ENCODE data around the gene WFDC2. TPM values are rescaled to one million over a fixed set of nuclear protein-coding genes. Genes with fewer than 3 reads are reported as not detected.

WFDC2 gene
- total and polyA plus RNA-seq, 2 donors = 430 TPM; not detected in 1

DNA sequence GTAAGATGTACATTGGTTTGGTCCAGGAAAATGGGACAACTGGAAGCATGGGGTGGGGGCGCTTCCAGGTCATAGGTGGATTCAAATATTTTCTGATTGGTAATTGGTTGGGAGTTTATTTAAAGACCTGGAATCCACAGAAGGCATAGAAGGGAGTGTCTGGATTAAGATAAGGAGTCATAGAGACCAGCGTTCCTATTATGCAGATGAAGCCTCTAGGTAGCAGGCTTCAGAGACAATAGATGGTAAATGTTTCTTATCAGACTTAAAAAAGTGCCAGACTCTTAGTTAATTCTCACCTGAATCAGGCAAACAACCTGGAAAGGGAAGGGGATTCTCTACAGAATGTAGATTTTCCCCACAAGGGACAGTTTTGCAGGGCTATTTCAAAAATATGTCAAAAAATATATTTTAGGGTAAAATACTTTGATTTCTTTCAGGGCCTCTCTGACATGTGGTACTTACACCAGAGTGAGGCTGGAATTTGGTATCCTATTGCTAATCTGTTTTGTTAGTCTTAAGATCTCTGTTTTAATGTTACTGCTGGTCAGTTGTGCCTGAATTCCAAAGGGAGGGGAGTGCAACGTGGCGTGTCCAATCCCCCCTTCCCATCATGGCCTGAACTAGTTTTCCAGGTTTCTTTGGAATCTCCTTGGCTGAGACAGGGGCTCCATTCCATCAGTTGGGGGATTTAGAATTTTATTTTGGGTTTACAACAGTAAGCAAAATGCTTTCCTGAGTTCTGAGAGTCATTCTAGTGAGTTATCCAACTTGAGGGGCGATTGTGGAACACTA is 28.5 kb upstream of the WFDC2 start:
- no peak overlapping the region for H3K4me3 ChIP-seq (ENCODE audit: low read depth, low read length)
- H3K36me3 ChIP-seq (ENCODE audit: insufficient read depth) = no peaks in the 10 kb centered on the region
- no peak for DNase-seq (ENCODE audit: extremely low spot score)
- no peak overlapping the region for H3K27ac ChIP-seq (ENCODE audit: low read depth)
- 57% methylated on average over 5 of the region's 5 CpGs for WGBS
- H3K4me1 ChIP-seq (ENCODE audit: insufficient read depth) = no peaks in the 10 kb centered on the region

GRCh38 chr20:45441746-45442145 is 27.8 kb upstream of the WFDC2 start:
- no peaks in the 10 kb centered on the region for H3K36me3 ChIP-seq (ENCODE audit: insufficient read depth)
- 62% methylated on average over 1 of the region's 1 CpG for WGBS

GRCh38 chr20:45444050-45444449 is 25.5 kb upstream of the WFDC2 start:
- Histone ChIP-seq H3K36me3 (ENCODE audit: insufficient read depth) (no peaks in the 10 kb centered on the region), H3K4me3 (ENCODE audit: low read depth, low read length) (no peak overlapping the region), H3K4me1 (ENCODE audit: insufficient read depth) (no peaks in the 10 kb centered on the region), H3K27ac (ENCODE audit: low read depth) (no peak overlapping the region)
- no peak for DNase-seq (ENCODE audit: extremely low spot score)

More at GRCh38 chr20:45441746-45442145, 27.8 kb upstream of the WFDC2 start:
- no peak overlapping the region for H3K4me3 ChIP-seq (ENCODE audit: low read depth, low read length)
- H3K4me1 ChIP-seq (ENCODE audit: insufficient read depth) = no peaks in the 10 kb centered on the region
- no peak overlapping the region for H3K27ac ChIP-seq (ENCODE audit: low read depth)
- no peak for DNase-seq (ENCODE audit: extremely low spot score)

GRCh38 chr20:45445805-45446562 is 23.6 kb upstream of the WFDC2 start:
- Histone ChIP-seq H3K4me1 (ENCODE audit: insufficient read depth) (no peaks in the 10 kb centered on the region), H3K36me3 (ENCODE audit: insufficient read depth) (no peaks in the 10 kb centered on the region), H3K27ac (ENCODE audit: low read depth) (no peak overlapping the region), H3K4me3 (ENCODE audit: low read depth, low read length) (no peak overlapping the region)
- no peak for DNase-seq (ENCODE audit: extremely low spot score)
- WGBS = 70% methylated on average over 7 of the region's 7 CpGs

DNA sequence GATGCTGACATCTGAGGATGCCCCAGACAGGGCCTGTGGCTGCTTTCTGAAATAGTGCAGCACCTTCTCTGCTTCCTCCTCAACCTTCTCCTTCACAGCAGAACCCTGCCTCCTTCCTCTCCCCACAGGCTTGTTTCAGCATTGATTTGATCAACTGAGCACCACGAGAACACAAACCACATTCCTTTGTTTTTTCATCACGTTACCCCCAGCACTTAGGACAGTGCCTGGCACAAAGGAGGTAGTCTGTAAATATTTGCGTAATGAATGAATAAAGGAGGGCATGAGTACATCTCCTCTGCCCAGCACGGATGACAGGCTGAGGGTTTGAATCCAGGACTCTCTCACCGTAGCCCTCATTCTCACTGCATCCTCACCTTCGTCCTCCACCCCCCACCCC is 21.3 kb upstream of the WFDC2 start:
- no peaks in the 10 kb centered on the region for H3K4me1 ChIP-seq (ENCODE audit: insufficient read depth)
- H3K36me3 ChIP-seq (ENCODE audit: insufficient read depth) = no peaks in the 10 kb centered on the region
- WGBS = 50% methylated on average over 6 of the region's 6 CpGs
- no peak overlapping the region for H3K27ac ChIP-seq (ENCODE audit: low read depth)
- H3K4me3 ChIP-seq (ENCODE audit: low read depth, low read length) = no peak overlapping the region
- DNase-seq (ENCODE audit: extremely low spot score) = no peak

DNA sequence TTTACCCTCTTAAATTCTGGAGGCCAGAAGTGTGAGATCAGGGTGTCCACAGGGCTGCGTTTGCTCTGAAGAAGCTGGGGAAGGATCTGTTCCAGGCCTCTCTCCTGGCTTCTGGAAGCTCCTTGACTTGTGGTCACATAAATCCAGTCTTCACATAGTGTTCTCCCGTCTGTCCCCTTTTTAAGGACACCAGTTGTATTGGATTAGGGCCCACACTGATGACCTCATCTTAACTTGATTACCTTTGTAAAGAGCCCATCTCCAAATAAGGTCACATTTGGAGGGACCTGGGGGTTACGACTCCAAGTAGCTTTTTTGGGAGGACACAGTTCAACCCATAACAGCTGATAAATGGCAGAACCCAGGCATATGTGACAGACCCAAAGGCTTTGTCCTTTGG is 20.0 kb upstream of the WFDC2 start:
- H3K27ac ChIP-seq (ENCODE audit: low read depth) = no peak overlapping the region
- WGBS = 42% methylated on average over 3 of the region's 3 CpGs
- H3K4me1 ChIP-seq (ENCODE audit: insufficient read depth) = no peaks in the 10 kb centered on the region
- DNase-seq (ENCODE audit: extremely low spot score) = no peak
- no peaks in the 10 kb centered on the region for H3K36me3 ChIP-seq (ENCODE audit: insufficient read depth)
- H3K4me3 ChIP-seq (ENCODE audit: low read depth, low read length) = no peak overlapping the region

GRCh38 chr20:45450097-45450818 is 19.3 kb upstream of the WFDC2 start:
- Histone ChIP-seq H3K27ac (ENCODE audit: low read depth) (peak overlapping the region; percentile 64), H3K4me1 (ENCODE audit: insufficient read depth) (no peaks in the 10 kb centered on the region), H3K36me3 (ENCODE audit: insufficient read depth) (no peaks in the 10 kb centered on the region), H3K4me3 (ENCODE audit: low read depth, low read length) (no peak overlapping the region)
- WGBS = 47% methylated on average over 5 of the region's 5 CpGs
- DNase-seq (ENCODE audit: extremely low spot score) = no peak

- DNase-seq (ENCODE audit: extremely low spot score) = no peak
- Histone ChIP-seq H3K36me3 (ENCODE audit: insufficient read depth) (no peaks in the 10 kb centered on the region), H3K4me3 (ENCODE audit: low read depth, low read length) (no peak overlapping the region), H3K27ac (ENCODE audit: low read depth) (no peak overlapping the region), H3K4me1 (ENCODE audit: insufficient read depth) (no peaks in the 10 kb centered on the region)
- WGBS = 75% methylated on average over 4 of the region's 4 CpGs
Observed at GRCh38 chr20:45452238-45452637, 17.3 kb upstream of the WFDC2 start.

DNA sequence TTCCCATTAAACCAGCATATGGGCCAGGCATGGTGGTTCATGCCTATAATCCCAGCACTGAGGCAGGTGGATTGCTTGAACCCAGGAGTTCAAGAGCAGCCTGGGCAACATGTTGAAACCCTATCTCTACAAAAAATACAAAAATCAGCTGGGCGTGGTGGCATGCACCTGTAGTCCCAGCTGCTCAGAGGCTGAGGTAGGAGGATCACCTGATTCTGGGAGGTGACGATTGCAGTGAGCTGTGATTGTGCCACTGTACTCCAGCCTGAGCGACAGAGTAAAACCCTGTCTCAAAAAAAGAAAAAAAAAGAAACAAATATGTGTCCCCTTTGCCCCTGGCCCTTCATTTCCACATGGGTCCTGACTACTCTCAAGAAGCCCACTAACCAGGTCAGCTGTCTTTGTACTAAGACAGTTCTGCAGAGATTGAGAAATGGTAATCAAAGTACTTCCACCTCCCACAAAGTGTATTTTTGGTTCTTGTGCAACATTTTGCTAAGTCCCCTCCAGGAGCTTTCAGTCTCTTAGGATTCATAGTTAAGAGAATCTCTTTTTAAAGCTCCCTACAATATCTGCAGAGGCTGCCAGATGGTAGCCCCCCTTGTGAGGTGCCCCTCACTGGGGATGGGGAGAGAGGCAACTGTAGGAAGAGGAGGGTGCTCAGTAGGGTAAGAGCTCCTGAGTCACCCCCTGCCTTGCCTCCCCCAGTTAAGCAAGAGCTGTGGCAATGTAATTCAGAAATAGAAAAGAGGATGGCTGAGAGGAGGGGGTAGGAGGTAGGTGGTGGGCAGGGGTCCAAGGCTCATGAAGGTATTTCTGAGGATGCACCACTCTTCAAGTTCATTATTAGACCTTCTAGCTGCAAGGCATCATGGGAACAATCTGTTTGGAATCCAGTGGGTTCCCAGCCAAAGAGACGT is 16.5 kb upstream of the WFDC2 start:
- no peak overlapping the region for H3K4me3 ChIP-seq (ENCODE audit: low read depth, low read length)
- no peaks in the 10 kb centered on the region for H3K4me1 ChIP-seq (ENCODE audit: insufficient read depth)
- H3K36me3 ChIP-seq (ENCODE audit: insufficient read depth) = no peaks in the 10 kb centered on the region
- WGBS = 75% methylated on average over 4 of the region's 4 CpGs
- no peak overlapping the region for H3K27ac ChIP-seq (ENCODE audit: low read depth)
- no peak for DNase-seq (ENCODE audit: extremely low spot score)

- 21% methylated on average over 6 of the region's 6 CpGs for WGBS
- Histone ChIP-seq H3K4me3 (ENCODE audit: low read depth, low read length) (no peak overlapping the region), H3K27ac (ENCODE audit: low read depth) (no peak overlapping the region), H3K4me1 (ENCODE audit: insufficient read depth) (no peaks in the 10 kb centered on the region), H3K36me3 (ENCODE audit: insufficient read depth) (no peaks in the 10 kb centered on the region)
- DNase-seq (ENCODE audit: extremely low spot score) = no peak
Observed at GRCh38 chr20:45456632-45457031, 12.9 kb upstream of the WFDC2 start.

- H3K27ac ChIP-seq (ENCODE audit: low read depth) = no peak overlapping the region
- 63% methylated on average over 5 of the region's 5 CpGs for WGBS
Observed at GRCh38 chr20:45459606-45460005, 9.9 kb upstream of the WFDC2 start.

DNA sequence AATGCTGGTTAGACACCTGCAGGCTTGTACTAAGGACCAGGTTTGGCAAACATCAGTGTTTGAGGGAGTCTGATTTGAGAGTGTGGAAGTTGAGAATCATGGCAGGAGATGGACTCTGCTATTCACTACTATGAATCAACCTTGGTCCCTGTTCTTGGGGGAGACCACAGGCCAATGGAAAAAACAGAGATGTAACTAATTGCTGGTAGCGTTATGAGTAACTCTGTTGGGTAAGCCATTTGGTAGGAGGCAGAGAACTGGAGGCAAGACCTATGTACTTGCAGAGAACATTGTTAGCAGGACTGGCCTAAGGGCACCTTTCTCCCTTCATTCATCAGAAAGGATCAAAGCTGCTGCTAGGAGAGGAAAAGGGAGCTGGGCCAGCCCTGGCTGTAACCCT is 8.3 kb upstream of the WFDC2 start:
- H3K4me3 ChIP-seq (ENCODE audit: low read depth, low read length) = no peak overlapping the region
- H3K36me3 ChIP-seq (ENCODE audit: insufficient read depth) = no peaks in the 10 kb centered on the region
- H3K4me1 ChIP-seq (ENCODE audit: insufficient read depth) = no peaks in the 10 kb centered on the region
- no peak overlapping the region for H3K27ac ChIP-seq (ENCODE audit: low read depth)
- 91% methylated on average over 1 of the region's 1 CpG for WGBS
- no peak for DNase-seq (ENCODE audit: extremely low spot score)

More at GRCh38 chr20:45459606-45460005, 9.9 kb upstream of the WFDC2 start:
- Histone ChIP-seq H3K4me1 (ENCODE audit: insufficient read depth) (no peaks in the 10 kb centered on the region), H3K36me3 (ENCODE audit: insufficient read depth) (no peaks in the 10 kb centered on the region), H3K4me3 (ENCODE audit: low read depth, low read length) (no peak overlapping the region)
- DNase-seq (ENCODE audit: extremely low spot score) = no peak
